Neural progenitor cell (in vitro differentiated cells): ENCODE measurements around the gene LYST. TPM values are rescaled to one million over a fixed set of nuclear protein-coding genes. Genes with fewer than 3 reads are reported as not detected.

Experiments
- DNase-seq: peaks from one replicate; pipeline ENCODE4 v3.0.0-alpha.2; 2016; ENCODE audit warnings: low spot score
- H2AFZ ChIP-seq: fragments of 200-600 bp; sonication (generic); replicated peaks from 2 replicates; pipeline ENCODE4 v1.6.1; 2016; ENCODE audit warnings: antibody characterized with exemption
- H3F3A ChIP-seq: fragments of 200-600 bp; sonication (generic); 2 replicates; pipeline ENCODE4 v1.6.1; 2016; ENCODE audit warnings: antibody characterized with exemption, low read depth
- H3K27ac ChIP-seq: fragments of 200-600 bp; sonication (generic); 2 replicates; pipeline ENCODE4 v1.5.1; 2016; ENCODE audit warnings: mild to moderate bottlenecking
- H3K27me3 ChIP-seq: fragments of 200-600 bp; sonication (generic); 2 replicates; pipeline ENCODE4 v1.6.1; 2016; ENCODE audit warnings: mild to moderate bottlenecking, moderate library complexity
- H3K36me3 ChIP-seq: fragments of 200-600 bp; sonication (generic); 2 replicates; pipeline ENCODE4 v1.5.1; 2016
- H3K4me1 ChIP-seq: fragments of 200-600 bp; sonication (generic); 2 replicates; pipeline ENCODE4 v1.6.1; 2016; ENCODE audit warnings: mixed run types
- H3K4me2 ChIP-seq: fragments of 200-600 bp; sonication (generic); 2 replicates; pipeline ENCODE4 v1.6.1; 2016
- H3K4me3 ChIP-seq: fragments of 200-600 bp; sonication (generic); 2 replicates; pipeline ENCODE4 v1.5.1; 2016
- H3K79me2 ChIP-seq: fragments of 200-600 bp; sonication (generic); 2 replicates; pipeline ENCODE4 v1.6.1; 2016; ENCODE audit warnings: low read depth
- H3K9ac ChIP-seq: fragments of 200-600 bp; sonication (generic); 2 replicates; pipeline ENCODE4 v1.6.1; 2016
- H3K9me3 ChIP-seq: fragments of 200-600 bp; sonication (generic); 2 replicates; pipeline ENCODE4 v1.5.1; 2016; ENCODE audit warnings: low read depth
- H4K20me1 ChIP-seq: fragments of 200-600 bp; sonication (generic); 2 replicates; pipeline ENCODE4 v1.6.1; 2016; ENCODE audit warnings: low read depth
- H3K27ac Mint-ChIP-seq: 3 replicates; pipeline ENCODE4 v1.8.0; 2021; ENCODE audit warnings: mixed read lengths
- H3K27me3 Mint-ChIP-seq: 2 replicates; pipeline ENCODE4 v1.8.0; 2022; ENCODE audit warnings: low read depth, mild to moderate bottlenecking, inconsistent platforms, moderate library complexity, mixed read lengths; ENCODE audit not compliant: insufficient read depth
- H3K36me3 Mint-ChIP-seq: 3 replicates; pipeline ENCODE4 v1.8.0; 2021; ENCODE audit warnings: mixed read lengths
- H3K4me1 Mint-ChIP-seq: 3 replicates; pipeline ENCODE4 v1.8.0; 2021; ENCODE audit warnings: mixed read lengths
- H3K4me3 Mint-ChIP-seq: 3 replicates; pipeline ENCODE4 v1.8.0; 2021; ENCODE audit warnings: mild to moderate bottlenecking, moderate library complexity, mixed read lengths
- H3K9me3 Mint-ChIP-seq: 3 replicates; pipeline ENCODE4 v1.8.0; 2020; ENCODE audit warnings: mixed read lengths
- EZH2 ChIP-seq: fragments of 200-600 bp; sonication (generic); IDR thresholded peaks from 2 replicates; pipeline ENCODE4 v1.6.1; 2017; ENCODE audit warnings: antibody characterized with exemption, mild to moderate bottlenecking, moderate library complexity
- EZH2phosphoT487 ChIP-seq: fragments of 200-600 bp; sonication (generic); IDR thresholded peaks from 2 replicates; pipeline ENCODE4 v1.6.1; 2017; ENCODE audit warnings: antibody characterized with exemption
- total RNA-seq: library from RNA; depleted of rRNA; stranded (reverse); fragments of >200 nt; gene quantifications from 2 replicates; pipeline ENCODE4 v1.2.3, GENCODE V29; 2015; ENCODE audit warnings: low replicate concordance
- TF ChIP-seq, protein P1 (sequence below): fragments of 200-600 bp; sonication (generic); IDR thresholded peaks from 2 replicates; pipeline ENCODE4 v1.5.1; 2017; ENCODE audit warnings: antibody characterized with exemption, mild to moderate bottlenecking

The LYST gene
- total RNA-seq, 1 donor from 2014 or later = 0.82 TPM

GRCh38 chr1:235721982-235722381 is 144.7 kb downstream of the LYST start:
- DNase-seq = no peak
- no peaks in the 10 kb centered on the region for H3K4me1 Mint-ChIP-seq
- Histone ChIP-seq H2AFZ (peak overlapping the region; percentile 7), H3F3A (no peaks in the 10 kb centered on the region), H3K4me3 (no peak overlapping the region), H4K20me1 (no peaks in the 10 kb centered on the region), H3K9me3 (no peaks in the 10 kb centered on the region), H3K9ac (no peak overlapping the region), H3K27me3 (no peaks in the 10 kb centered on the region), H3K36me3 (no peaks in the 10 kb centered on the region), H3K79me2 (no peaks in the 10 kb centered on the region), H3K27ac (no peak overlapping the region), H3K4me2 (no peak overlapping the region), H3K4me1 (peaks cover 9% of the 10 kb centered on the region)
- no peaks in the 10 kb centered on the region for H3K9me3 Mint-ChIP-seq
- H3K27ac Mint-ChIP-seq = no peak overlapping the region
- TF ChIP-seq, protein P1, sequence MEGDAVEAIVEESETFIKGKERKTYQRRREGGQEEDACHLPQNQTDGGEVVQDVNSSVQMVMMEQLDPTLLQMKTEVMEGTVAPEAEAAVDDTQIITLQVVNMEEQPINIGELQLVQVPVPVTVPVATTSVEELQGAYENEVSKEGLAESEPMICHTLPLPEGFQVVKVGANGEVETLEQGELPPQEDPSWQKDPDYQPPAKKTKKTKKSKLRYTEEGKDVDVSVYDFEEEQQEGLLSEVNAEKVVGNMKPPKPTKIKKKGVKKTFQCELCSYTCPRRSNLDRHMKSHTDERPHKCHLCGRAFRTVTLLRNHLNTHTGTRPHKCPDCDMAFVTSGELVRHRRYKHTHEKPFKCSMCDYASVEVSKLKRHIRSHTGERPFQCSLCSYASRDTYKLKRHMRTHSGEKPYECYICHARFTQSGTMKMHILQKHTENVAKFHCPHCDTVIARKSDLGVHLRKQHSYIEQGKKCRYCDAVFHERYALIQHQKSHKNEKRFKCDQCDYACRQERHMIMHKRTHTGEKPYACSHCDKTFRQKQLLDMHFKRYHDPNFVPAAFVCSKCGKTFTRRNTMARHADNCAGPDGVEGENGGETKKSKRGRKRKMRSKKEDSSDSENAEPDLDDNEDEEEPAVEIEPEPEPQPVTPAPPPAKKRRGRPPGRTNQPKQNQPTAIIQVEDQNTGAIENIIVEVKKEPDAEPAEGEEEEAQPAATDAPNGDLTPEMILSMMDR = no peak
- no peak for TF ChIP-seq EZH2phosphoT487
- TF ChIP-seq EZH2 = no peak
- H3K27me3 Mint-ChIP-seq = peaks cover 2% of the 10 kb centered on the region
- no peaks in the 10 kb centered on the region for H3K36me3 Mint-ChIP-seq
- no peak overlapping the region for H3K4me3 Mint-ChIP-seq

DNA sequence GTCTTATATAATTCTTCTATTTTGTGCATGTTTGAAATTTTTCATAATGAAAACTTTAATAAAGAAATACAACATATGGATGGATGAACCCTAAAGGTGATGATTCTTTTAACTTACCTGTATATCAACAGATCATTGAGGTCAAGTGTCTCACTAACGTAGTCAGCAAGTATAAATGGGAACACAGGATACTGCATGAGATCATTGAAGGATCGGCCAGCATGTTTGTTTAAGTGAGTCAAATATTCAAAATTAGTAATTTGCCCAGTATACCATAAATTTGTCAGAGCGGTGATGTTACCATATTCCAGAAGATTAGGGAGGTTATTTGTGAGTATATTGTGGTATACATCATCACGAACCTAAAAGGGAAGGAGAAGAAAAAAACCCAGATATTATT is 146.2 kb downstream of the LYST start:
- no peaks in the 10 kb centered on the region for H3K27me3 ChIP-seq
- Mint-ChIP-seq H3K4me1 (no peaks in the 10 kb centered on the region), H3K27me3 (peaks cover 2% of the 10 kb centered on the region), H3K36me3 (no peaks in the 10 kb centered on the region), H3K27ac (no peak overlapping the region), H3K9me3 (no peaks in the 10 kb centered on the region), H3K4me3 (no peak overlapping the region)
- no peaks in the 10 kb centered on the region for H3K79me2 ChIP-seq
- no peak for DNase-seq
- TF ChIP-seq, protein P1 = no peak
- no peak for TF ChIP-seq EZH2phosphoT487
- TF ChIP-seq EZH2 = no peak
- H3K9me3 ChIP-seq = no peaks in the 10 kb centered on the region
- no peaks in the 10 kb centered on the region for H3K36me3 ChIP-seq
- peaks cover 3% of the 10 kb centered on the region for H3K4me1 ChIP-seq
- H3K9ac ChIP-seq = no peak overlapping the region
- no peaks in the 10 kb centered on the region for H4K20me1 ChIP-seq
- H3K4me2 ChIP-seq = no peak overlapping the region
- no peaks in the 10 kb centered on the region for H3F3A ChIP-seq
- no peak overlapping the region for H3K27ac ChIP-seq
- H2AFZ ChIP-seq = no peak overlapping the region
- no peak overlapping the region for H3K4me3 ChIP-seq

GRCh38 chr1:235714205-235714897 is 152.4 kb downstream of the LYST start:
- Mint-ChIP-seq H3K27ac (no peak overlapping the region), H3K4me3 (no peak overlapping the region), H3K9me3 (no peaks in the 10 kb centered on the region), H3K4me1 (no peaks in the 10 kb centered on the region), H3K36me3 (no peaks in the 10 kb centered on the region), H3K27me3 (no peaks in the 10 kb centered on the region)
- no peaks in the 10 kb centered on the region for H3K9me3 ChIP-seq
- no peak overlapping the region for H3K27ac ChIP-seq
- TF ChIP-seq, protein P1 = no peak
- TF ChIP-seq EZH2phosphoT487 = no peak
- no peak for TF ChIP-seq EZH2
- H2AFZ ChIP-seq = no peak overlapping the region
- H4K20me1 ChIP-seq = no peaks in the 10 kb centered on the region
- H3K27me3 ChIP-seq = no peaks in the 10 kb centered on the region
- no peaks in the 10 kb centered on the region for H3F3A ChIP-seq
- peaks cover 13% of the 10 kb centered on the region for H3K4me1 ChIP-seq
- no peak for DNase-seq
- H3K79me2 ChIP-seq = no peaks in the 10 kb centered on the region
- H3K4me2 ChIP-seq = no peak overlapping the region
- no peaks in the 10 kb centered on the region for H3K36me3 ChIP-seq
- no peak overlapping the region for H3K9ac ChIP-seq
- H3K4me3 ChIP-seq = no peak overlapping the region
